GM21528 (cell line): ENCODE results near the gene KLHDC8B.

Experiments used
- ATAC-seq: cut with Tn5 transposase; IDR thresholded peaks from one replicate; pipeline ENCODE4 v1.9.1; 2021; ENCODE audit warnings: mild to moderate bottlenecking, moderate library complexity; ENCODE audit not compliant: unreplicated experiment, low FRiP score

KLHDC8B gene

GRCh38 chr3:49171119-49171774, at the start of gene KLHDC8B:
Gene KLHDC8B (plus strand): TSS chr3:49171598. CDS start chr3:49172770, 1,172 bp downstream.
- no peak for ATAC-seq

- no peak for ATAC-seq
These were observed 49.4 kb upstream of the KLHDC8B start for GRCh38 chr3:49122022-49122421.

- ATAC-seq: no peak
These were observed 48.9 kb upstream of the KLHDC8B start for GRCh38 chr3:49122451-49122850.

GRCh38 chr3:49122886-49123545, 48.4 kb upstream of the KLHDC8B start:
- no peak for ATAC-seq

GRCh38 chr3:49123687-49124086, 47.7 kb upstream of the KLHDC8B start:
- no peak for ATAC-seq

DNA sequence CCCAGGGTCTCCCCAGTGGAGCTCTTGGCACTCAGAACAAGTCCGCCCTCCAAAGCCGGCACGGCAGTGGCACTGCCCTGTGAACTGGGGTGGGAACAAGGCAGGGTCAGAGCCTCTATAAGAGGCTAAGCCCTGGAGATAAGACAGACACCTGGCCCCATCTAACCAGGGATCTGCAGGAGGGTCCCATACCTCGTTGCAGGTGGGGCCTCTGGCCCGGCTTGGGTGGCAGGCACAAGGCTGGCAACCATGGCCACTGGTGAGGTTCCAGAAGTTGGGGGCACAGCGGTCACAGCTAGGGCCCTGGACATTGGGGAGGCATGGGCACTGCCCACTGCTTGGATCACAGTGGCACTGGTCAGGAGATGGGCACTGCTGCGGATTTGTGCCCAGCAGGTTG, 47.2 kb upstream of the KLHDC8B start:
- ATAC-seq: no peak

DNA sequence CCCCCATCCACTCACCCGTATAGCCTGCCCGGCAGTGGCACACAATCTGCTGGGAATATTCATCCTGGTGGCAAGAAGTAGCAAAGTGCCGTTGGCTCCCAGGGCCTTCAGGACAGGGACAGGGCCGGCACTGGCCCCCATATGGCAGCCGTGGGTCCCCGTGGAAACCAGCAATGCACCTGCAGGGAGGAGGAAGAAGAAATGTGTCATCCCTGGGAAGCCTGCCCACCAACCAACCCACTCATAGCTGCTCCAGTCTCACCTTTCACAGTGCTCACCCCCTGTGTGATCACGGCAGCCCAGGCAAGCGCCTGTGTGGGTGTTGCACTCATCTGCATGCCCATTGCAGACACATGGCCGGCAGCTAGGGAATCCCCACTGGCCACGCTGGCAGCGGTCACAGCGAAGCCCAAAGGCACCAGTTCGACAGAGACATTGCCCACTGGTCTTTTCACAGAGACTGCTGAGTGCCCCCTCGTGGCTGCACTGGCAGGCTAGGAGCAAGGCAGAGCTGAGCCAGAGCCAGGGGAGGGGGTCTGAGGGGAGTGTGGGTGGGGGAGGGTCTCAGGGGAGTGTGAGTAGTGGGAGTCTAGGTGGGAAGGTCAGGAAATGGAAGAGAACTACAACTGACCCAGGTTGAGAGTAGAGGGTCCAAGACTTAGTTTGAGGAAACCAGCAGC, 46.3 kb upstream of the KLHDC8B start:
- no peak for ATAC-seq

- no peak for ATAC-seq
These were observed 40.4 kb upstream of the KLHDC8B start for GRCh38 chr3:49131040-49131439.

DNA sequence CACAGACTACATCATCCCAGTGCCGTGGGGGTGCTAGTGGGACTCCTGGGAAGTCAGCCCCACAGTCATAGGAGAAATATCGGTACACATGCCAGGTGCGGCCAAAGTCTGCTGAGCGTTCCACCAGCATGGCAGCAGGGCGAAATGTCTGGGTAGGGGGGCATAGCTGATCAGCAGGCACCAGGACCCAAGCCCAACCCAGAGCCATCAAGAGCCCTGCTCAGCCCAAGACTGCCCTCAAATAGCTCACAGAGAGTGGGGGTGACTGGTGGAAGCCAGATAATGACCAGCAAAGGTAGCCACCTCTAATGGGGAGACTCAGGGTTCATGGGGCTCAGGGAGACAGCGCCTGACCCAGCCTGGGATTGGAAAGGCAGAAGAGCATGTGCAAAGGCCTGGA, 39.8 kb upstream of the KLHDC8B start:
- ATAC-seq: no peak

GRCh38 chr3:49132073-49132436, 39.3 kb upstream of the KLHDC8B start:
- no peak for ATAC-seq

DNA sequence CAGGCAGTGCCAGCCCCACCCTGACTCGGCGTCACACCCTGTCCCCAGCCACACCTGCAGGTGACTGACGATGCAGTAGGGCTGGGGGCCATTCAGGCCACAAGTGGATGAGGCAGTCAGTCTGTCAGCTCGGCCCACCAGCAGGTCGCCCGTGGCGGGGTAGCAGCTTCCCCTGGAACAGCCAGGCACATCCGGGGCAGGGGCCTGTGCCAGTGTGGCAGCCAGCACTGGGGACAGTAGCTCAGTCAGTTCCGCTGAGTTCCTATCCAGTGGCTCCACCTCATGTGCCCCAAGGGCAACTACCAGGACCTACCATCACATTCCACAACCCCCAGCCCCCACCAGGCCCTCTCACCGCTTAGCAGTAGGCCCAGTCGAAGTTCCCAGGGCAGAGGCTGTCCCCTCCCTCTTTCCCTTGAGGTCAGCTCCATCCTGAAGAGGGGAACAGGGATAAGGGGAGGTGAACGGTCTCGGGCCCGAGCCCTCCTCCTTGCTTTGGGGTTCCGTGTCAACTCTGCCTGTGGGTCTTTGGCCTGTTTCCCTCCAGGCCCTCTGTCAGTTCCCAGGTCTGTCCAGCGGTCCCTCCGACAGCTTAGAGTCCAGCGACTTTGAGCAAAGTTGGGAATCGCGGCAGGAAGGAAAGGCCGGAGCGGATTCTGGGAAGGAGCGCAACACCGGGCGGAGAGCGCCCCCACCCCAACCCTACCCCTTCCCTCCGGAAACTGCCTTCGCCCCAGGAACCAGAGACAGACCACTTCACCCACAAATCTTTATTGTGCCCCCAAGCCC, 38.8 kb upstream of the KLHDC8B start, which contains the start of gene LAMB2:
Gene LAMB2, minus strand, starts transcription at position 614 of the 789 bp plus-strand sequence. Its CDS starts 183 bp downstream, at position 431.
- no peak for ATAC-seq

DNA sequence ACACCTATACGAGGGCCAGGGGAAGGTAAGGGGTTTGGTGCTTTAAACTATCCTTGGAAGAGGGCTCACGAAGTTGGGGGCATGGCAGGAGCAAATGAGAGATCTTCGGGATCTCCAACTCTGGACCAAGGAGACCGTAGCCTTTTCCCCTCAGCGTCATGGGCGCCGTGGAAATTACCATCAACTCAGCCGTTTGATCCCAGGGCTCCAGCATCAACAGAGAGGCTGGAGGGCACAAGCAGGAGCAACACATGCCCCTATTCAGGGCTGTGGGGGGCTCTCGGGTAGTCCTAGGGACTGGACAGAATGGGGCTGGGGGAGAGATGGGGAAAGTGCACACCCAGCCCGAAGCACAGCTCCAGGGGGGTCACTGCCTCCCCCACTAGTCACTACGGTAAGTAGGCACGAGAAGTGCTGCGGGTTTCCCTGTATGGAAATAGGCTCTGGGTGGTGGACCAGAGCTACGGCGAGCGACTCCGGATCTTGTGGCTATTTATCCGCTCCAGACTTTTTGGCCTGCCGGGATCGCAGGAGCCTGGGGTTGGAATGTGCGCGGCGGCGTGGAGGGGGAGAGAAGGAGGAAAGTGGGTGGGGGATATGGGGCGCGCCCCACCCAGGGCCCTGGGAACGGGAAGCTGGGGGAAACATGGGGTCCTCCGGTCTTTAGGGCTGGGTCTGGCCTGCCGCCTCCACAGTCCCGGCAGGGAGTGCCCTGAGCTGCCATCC, 38.0 kb upstream of the KLHDC8B start:
- no peak for ATAC-seq

DNA sequence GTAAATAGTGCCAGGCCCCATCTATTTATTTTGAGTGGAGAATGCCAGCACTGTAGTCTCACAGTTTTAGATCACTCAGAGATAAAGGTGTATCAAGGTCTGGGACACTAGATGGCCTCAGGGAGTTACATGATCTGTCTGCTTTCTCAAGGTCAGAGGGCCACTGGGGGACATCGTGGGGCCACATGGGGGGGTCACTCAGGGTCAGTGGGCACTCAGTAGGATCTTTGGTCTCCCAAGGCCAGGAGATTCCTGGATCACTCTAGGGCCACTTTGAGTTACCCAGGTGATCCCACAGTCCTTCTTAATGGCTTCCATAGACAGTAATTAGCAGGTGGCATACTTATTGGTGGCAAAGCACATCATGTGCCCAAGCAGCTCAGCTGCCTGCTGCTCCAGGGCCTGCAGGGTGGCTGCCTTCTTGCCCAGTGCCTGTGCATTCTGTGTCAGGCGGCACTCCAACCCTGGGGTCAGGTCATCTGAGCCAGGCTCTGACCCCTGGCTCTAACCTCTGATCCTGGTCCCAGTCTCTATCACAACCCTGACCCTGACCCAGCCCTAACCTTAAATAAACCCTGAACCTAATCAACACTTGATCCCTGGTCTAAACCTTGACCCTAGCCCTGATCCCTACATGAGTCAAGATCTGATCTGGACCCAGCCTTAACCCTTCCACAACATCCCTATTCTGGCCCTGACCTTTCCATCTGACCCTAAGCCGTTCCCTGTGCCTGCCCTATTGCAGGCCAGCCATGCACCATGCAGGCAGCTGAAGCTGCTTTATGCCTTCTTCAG, 36.7 kb upstream of the KLHDC8B start:
- no peak for ATAC-seq

GRCh38 chr3:49135499-49135898, 35.9 kb upstream of the KLHDC8B start:
- no peak for ATAC-seq

- no peak for ATAC-seq
These were observed 31.3 kb upstream of the KLHDC8B start for GRCh38 chr3:49140080-49140479.

DNA sequence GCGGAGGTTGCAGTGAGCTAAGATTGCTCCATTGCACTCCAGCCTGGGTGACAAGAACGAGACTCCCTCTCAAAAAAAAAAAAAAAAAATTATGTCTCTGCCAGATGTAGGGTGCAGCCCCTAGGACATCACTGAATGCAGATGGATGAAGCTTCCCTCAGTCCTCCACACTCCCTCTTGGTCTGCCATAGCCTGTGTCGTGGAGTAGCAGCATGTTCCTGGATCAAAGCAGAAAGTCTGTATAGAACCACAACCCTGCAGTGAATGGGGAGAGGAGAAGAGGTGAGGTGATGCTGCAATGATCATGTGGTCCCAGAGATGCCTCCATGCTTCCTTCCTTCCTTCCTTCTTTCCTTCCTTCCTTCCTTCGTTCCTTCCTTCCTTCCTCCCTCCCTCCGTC, 23.2 kb upstream of the KLHDC8B start:
- ATAC-seq: no peak

DNA sequence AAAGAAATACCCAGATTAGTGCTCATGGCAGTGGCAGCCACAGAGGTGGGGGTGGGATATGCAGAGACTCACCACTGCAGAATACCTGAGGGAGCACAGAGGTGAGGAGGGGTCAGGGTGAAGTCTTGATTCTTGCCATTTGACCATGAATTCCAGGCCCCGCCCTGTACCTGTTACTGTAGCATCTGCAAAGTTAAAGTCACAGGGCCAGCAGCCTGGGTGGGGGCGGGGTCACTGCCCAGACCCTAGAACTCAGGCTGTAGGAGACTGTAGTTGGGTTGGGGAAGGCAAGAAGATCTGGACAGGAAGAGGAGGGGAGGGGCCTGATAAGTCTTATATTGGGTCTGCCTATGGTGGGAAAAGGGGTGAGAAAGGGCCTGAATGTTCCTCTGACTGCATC, 19.8 kb upstream of the KLHDC8B start:
- no peak for ATAC-seq

DNA sequence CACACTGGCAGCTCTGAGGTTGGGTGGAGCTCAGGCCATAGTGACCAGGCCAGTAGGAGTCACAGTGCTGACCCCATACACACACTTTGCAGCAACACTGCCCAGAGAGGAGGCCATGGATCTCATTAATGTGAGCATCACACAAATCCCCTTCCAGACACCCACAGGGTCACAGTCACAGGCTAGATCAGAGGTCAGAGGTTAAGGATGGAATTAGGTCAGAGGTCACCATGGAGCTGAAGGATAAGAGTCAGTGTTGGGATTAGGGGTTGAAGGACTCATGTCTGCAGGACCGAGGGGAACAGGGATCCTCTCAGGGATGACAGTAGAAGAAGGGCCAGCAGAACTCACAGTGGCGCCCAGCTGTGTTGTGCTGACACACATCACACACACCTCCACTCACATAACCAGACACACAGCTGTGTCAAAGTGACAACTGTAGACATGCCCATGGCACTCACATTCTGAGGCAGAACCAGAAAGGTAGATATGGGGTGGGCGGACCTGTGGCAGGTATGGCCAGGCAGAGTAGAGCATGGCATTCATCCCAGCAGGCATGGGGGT, 18.0 kb upstream of the KLHDC8B start:
- ATAC-seq: no peak

DNA sequence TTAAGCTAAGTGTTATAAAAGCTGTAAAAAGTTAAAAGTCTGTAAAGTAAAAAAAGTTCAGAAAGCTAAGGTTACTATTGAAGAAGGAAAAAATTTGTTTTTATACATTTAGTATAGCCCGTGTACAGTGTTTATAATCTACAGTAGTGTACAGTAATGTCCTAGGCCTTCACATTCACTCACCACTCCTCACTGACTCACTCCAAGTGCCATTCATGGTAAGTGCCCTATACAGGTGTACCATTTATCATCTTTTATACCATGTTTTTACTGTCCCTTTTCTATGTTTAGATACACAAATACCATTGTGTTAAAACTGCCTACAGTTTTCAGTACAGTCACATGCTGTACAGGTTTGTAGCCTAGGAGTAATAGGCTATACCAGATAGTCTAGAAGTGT, 14.1 kb upstream of the KLHDC8B start:
- no peak for ATAC-seq
